GM19099 (cell line): ENCODE measurements around the gene MBP.

Source experiments
- POLR2A ChIP-seq: IDR thresholded peaks from 3 replicates; pipeline ENCODE4 v1.6.1; 2011; ENCODE audit warnings: low read depth; ENCODE audit not compliant: insufficient read length; ENCODE audit errors: extremely low read depth

The MBP gene

DNA sequence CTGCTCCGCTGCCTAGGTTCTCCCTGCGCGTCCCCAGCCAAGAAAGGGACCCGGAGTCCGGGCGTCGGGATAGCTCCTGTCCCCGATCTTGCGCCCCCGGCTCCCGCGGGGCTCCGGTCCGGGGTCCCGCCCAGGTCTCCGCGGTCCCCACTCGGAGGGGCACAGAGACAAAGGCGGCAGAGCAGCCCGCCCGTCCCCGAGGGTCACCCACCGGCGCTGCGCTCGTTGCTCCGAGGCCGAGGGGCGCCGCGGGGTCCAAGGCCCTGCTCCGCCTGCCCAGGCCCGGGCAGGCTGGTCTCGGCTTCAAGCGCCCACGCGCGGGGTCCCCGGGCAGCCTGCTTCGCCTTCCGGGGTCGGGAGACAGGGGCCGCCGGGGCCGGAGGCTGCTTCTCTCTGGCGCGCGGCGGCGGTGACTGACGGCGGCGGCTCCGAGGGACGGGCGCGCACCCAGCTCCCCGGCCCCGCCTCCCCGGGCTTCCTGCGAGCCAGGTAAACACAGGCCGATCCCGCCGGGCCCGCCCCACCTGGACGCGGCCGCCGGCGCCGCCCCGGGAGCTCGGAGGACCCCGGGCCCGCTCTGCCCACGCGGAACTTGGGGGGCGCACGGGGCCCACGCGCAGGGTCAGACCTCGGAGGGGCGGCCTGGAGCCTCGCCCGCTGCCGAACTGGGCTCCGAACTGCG lies at the start of gene MBP:
Gene MBP (minus strand): TSS at position 415 of the 682 bp plus-strand sequence. CDS start 27,522 bp downstream, outside the sequence.
- peak; percentile 84 for TF ChIP-seq POLR2A

DNA sequence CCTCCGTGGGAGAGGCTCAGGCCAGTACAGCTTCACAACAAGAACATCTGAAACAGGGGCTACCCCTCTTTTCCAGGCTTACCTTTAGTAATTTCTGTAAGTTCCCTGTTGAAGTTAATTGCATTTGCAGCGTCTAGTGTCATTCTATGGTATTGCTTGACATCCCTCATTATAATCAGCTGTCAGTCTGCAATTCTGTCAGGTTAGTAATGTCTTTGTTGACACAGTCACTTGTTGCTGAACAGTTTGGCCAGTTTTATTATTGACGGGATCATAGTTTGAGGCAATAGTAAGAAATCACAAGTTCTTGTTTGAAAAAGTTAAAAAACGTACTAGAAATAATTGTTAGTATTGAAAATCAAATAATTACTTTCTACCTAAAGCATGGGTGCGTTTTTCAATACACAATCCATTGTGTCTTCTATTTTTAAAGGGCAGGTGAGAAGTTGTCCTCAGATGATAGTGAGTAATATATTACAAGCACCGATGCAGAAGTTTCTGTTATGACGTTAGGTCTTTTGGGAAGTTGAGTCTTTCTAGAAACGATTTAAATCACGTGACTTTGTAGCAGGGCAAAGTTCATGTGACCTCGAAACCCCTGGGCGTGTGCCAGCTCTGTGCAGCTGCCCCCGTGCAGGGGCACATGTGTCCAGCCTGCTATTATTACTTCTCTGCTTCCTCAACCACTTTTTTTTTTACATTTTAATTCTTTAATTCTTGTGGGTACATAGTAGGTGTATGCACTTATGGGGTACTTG lies 49.5 kb upstream of the MBP start:
- no peak for TF ChIP-seq POLR2A

GRCh38 chr18:77178559-77178958 lies 46.0 kb upstream of the MBP start:
- no peak for TF ChIP-seq POLR2A

DNA sequence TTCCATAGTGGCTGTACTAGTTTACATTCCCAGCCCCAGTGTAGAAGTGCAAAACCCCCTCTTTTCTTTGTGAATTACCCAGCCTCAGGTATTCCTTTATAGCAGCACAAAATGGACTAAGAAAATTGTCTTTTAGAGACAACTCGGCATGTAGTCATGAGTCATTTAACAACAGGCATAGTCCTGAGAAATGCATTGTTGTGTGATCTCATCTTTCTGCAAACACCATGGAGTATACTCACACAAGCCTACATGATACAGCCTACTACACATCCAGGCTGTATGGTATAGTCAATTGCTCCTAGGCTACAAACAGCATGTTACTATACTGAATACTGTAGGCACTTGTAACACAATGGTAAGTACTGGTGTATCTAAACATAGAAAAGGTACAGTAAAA lies 44.4 kb upstream of the MBP start:
- TF ChIP-seq POLR2A = no peak

DNA sequence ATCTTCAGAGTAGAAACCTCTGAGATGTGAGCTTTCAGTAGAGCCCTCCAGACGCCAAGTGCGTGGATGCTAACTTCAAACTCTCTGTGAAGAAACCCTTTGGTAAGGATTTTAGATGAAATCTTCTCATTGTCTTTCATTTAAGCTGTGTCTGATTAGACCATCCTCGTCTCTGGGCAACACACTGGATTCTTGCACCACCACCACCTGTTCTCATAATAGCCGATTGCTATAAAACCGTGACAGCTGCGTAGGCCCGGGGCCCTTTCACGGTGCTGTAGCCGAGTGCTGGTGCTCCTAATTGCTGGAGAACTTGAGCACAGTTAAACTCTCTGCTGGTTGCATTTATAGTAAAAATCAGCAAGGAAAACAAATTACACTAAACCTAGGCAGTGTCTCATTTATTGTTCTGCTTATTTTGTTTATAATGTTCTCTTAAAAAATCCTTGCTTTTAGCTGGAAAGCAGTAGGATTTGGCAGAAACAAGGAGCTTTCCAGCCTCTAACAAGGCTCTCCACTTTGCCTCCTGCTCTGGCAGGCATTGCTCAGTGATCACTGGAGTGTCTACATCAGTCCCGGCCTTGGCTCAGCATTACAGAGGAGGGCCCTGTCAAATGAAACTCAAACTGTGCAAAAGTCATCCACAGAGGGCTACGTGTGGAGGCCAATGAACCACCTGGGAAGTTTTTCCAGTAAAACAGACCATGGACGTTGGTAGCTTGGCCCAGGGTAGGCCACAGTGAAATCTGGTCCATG lies 40.9 kb upstream of the MBP start:
- TF ChIP-seq POLR2A = no peak

DNA sequence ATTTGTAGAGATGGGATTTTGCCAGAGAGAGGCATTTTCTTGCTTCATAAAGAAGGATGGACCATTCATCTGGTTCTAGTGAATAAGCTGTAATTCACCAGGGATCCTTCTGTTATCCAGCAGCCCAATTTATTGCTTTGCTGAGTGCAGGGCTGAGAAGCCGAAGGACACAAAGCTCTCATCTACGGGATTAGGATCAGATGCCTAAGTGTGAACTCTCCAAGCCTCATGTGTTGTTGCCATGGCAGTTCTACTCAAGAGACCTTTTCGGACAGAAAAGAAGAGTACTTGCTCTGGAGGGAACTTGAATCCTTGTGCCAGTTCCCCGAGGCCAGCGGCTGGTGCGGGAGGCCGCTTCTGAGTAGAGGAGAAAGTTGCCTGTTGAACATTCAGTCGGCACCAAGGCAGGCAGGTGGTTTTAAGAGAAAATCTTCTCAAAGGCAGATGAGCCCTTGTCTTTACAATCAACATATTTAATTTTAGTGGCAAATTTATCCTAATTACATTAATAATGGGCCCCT lies 38.4 kb upstream of the MBP start:
- TF ChIP-seq POLR2A = no peak

GRCh38 chr18:77168811-77169311 lies 36.3 kb upstream of the MBP start:
- no peak for TF ChIP-seq POLR2A

GRCh38 chr18:77167251-77167650 lies 34.7 kb upstream of the MBP start:
- no peak for TF ChIP-seq POLR2A

DNA sequence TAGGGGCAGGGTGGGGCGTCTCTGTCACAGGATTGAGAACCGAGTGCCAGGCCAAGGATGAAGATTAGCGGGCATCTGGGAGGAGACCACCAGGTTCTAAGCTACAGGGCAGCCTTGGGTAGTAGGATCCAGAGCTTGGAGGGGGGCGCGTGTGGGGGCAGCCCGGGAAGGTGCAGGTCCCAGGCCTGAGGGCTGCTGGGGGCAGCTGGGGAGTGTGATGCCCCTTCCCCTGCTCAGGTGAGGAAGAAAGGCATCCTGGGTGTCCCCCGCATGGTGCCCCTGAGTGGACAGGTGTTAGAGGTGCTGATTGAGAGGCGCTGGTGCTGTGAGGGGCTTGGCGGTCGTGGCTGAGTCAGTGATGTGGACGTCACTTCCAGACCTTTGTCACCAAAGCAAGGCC lies 33.9 kb upstream of the MBP start:
- TF ChIP-seq POLR2A = no peak

DNA sequence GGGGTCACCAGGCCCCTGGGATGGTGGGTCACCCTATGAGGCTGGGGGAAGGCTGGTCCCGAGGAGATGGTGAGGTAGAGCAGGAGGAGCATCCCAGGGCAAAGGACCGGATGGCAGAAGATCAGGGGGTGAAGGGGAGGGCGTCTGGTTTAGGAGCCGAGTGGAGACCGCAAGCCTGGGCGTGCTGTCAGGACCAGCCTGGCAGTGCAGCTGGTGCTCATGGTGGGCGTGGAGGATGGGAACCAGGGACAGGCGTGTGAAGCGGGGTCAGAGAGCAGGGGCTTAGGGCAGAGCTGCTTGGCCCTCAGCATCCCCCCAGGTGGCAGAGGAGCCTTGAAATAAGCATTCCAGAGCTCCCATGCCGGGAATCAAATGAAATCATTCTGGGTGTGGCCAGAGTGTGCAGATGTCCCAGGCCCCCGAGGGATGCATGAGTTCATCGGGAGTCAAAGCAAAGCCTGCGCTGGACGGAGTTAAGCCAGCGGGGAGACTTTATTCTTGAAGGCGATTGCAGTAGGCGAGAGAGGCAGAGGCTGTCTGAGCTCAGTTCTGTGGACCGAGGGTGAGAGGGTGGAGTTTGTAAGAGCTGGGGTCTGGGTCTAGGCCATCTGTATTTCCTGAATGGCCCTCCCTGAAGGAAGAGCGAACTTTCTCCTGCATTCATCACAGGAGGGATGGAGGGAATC lies 33.1 kb upstream of the MBP start:
- TF ChIP-seq POLR2A = no peak

GRCh38 chr18:77164763-77165485 lies 32.3 kb upstream of the MBP start:
- TF ChIP-seq POLR2A = no peak

GRCh38 chr18:77164026-77164425 lies 31.4 kb upstream of the MBP start:
- TF ChIP-seq POLR2A = no peak

- no peak for TF ChIP-seq POLR2A
These were observed 30.0 kb upstream of the MBP start for GRCh38 chr18:77162580-77162979.

- no peak for TF ChIP-seq POLR2A
These were observed 29.4 kb upstream of the MBP start for GRCh38 chr18:77161961-77162360.
